ENCODE data around the gene SPG21. TPM values are rescaled to one million over a fixed set of nuclear protein-coding genes. Genes with fewer than 3 reads are reported as not detected.

SPG21 gene, protein sequence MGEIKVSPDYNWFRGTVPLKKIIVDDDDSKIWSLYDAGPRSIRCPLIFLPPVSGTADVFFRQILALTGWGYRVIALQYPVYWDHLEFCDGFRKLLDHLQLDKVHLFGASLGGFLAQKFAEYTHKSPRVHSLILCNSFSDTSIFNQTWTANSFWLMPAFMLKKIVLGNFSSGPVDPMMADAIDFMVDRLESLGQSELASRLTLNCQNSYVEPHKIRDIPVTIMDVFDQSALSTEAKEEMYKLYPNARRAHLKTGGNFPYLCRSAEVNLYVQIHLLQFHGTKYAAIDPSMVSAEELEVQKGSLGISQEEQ
- 53.0 and 53.8 TPM in 2 replicates for total RNA-seq (2014; rRNA removed)
- Bru-seq, nascent RNA = percentile 78 among the genes with signal in this experiment
- BruChase-seq, experiment 1, labeled RNA remaining after a 6-hour chase = percentile 83 among the genes with signal in this experiment
- BruChase-seq, experiment 2, labeled RNA remaining after a 2-hour chase = percentile 83 among the genes with signal in this experiment
- long read RNA-seq, transcript SPG21-201 (9 exons, 1,822 nt) = major isoform, 134 of 174 reads
- long read RNA-seq, partial matches to known transcripts = 12 of 174 reads
- long read RNA-seq, other reads (novel, unspliced or antisense) = 23 of 174 reads

DNA sequence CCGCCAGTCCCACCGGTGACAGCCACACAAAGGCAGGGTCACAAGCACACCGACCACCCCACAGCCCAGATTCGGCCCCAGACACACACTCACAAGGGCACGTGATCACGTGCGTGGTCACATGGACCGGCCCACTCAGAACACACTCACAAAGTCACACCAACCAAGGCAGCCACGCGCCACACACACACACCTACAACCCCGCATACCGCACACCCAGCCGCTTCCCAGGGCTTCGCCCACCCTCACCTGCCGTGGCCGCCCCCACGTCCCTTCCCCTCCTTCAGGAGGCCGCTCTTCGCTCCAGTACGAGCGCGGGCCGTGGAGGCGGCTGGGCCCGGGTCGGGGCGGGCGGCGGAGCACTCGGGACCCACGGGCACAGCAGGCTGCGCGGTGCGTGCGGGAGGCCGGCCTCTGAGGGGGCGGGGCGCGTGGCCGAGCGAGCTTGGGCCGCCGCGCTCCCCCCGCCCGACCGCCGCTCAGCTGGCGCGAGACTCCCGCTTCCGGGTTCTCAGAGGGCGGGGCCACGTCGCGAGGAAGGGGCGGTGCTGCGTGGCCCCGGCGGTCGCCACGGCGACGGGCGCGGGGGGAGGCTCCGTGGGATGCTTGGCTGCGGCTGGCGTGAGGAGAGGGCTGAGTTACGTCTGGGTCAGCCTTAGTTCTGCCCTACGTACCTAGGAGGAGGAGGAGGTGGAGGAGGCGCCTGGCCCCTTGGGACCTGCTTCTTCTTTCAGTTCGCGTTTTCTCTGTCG, at the start of gene SPG21:
SPG21 (minus strand) TSS at position 499 of the 752 bp plus-strand sequence. CDS start 6,345 bp downstream, outside the sequence.
- ATAC-seq (peak; percentile 88), DNase-seq (peak; percentile 87)
- Histone ChIP-seq H3K4me1 (ENCODE audit: insufficient read depth, low read length) (peaks cover 32% of the 10 kb centered on the region), H3K4me2 (ENCODE audit: low read length) (peak within 1 kb of the TSS; percentile 96), H3K9me3 (ENCODE audit: low read length) (no peaks in the 10 kb centered on the region), H3F3A (ENCODE audit: low read length, unreplicated experiment) (no peaks in the 10 kb centered on the region), H2AFZ (ENCODE audit: low read length) (peak within 1 kb of the TSS; percentile 98), H3K79me2 (ENCODE audit: low read length) (peaks cover 48% of the 10 kb centered on the region), H3K27me3 (ENCODE audit: low read length) (no peaks in the 10 kb centered on the region), H3K4me3 (ENCODE audit: low read length) (peak within 1 kb of the TSS; percentile 97), H3K27ac (ENCODE audit: low read length) (peak within 1 kb of the TSS; percentile 43; the same call in 1 of the 2 replicates), H3K36me3 (ENCODE audit: low read depth, low read length) (no peaks in the 10 kb centered on the region), H3K9me2 (replicated peaks; ENCODE audit: low read length) (no peaks in the 10 kb centered on the region), H4K20me1 (ENCODE audit: low read length) (no peaks in the 10 kb centered on the region), H3K9ac (ENCODE audit: low read length) (peak within 1 kb of the TSS; percentile 91)
- CTCF ChIA-PET = interaction anchor here (0.5 kb wide), 1 partner anchor 33 kb away, joined by 4 read pairs; no protein-coding TSS in a partner anchor
- TF ChIP-seq EZH2phosphoT487 (IDR thresholded peaks at IDR 0.05; ENCODE audit: borderline replicate concordance, low read length) = 0 out of 2 replicates have a peak, but pooled peaks have one; percentile 54
- TF ChIP-seq, protein P1, sequence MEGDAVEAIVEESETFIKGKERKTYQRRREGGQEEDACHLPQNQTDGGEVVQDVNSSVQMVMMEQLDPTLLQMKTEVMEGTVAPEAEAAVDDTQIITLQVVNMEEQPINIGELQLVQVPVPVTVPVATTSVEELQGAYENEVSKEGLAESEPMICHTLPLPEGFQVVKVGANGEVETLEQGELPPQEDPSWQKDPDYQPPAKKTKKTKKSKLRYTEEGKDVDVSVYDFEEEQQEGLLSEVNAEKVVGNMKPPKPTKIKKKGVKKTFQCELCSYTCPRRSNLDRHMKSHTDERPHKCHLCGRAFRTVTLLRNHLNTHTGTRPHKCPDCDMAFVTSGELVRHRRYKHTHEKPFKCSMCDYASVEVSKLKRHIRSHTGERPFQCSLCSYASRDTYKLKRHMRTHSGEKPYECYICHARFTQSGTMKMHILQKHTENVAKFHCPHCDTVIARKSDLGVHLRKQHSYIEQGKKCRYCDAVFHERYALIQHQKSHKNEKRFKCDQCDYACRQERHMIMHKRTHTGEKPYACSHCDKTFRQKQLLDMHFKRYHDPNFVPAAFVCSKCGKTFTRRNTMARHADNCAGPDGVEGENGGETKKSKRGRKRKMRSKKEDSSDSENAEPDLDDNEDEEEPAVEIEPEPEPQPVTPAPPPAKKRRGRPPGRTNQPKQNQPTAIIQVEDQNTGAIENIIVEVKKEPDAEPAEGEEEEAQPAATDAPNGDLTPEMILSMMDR (conservative IDR thresholded peaks at IDR 0.05; ENCODE audit: low read depth, low read length) = no peak
- POLR2A ChIA-PET (ENCODE audit: unreplicated experiment) = no interaction called here
- intact Hi-C loops (cut with micrococcal nuclease) = loop anchor here (5.0 kb wide), 1 partner anchor 38 kb away; the partner anchor contains the start of gene MTFMT
- BruUV-seq (replicated peaks) = no TSS peak

- no peaks in the 10 kb centered on the region for H3K79me2 ChIP-seq (ENCODE audit: low read length)
- no peaks in the 10 kb centered on the region for H3K9me3 ChIP-seq (ENCODE audit: low read length)
- DNase-seq (no peak), ATAC-seq (no peak)
- BruUV-seq (replicated peaks) = no TSS peak
- H3K9ac ChIP-seq (ENCODE audit: low read length) = no peak overlapping the region
- POLR2A ChIA-PET (ENCODE audit: unreplicated experiment) = interaction anchor here (0.6 kb wide), 1 partner anchor 10 kb away, joined by 5 read pairs; no protein-coding TSS in a partner anchor
- no peak for TF ChIP-seq EZH2phosphoT487 (IDR thresholded peaks at IDR 0.05; ENCODE audit: borderline replicate concordance, low read length)
- TF ChIP-seq, protein P1 (conservative IDR thresholded peaks at IDR 0.05; ENCODE audit: low read depth, low read length) = no peak
- TF ChIP-seq EZH2 (IDR thresholded peaks at IDR 0.05; ENCODE audit: low read length, unreplicated experiment) = no peak
- no peak overlapping the region for H3K4me2 ChIP-seq (ENCODE audit: low read length)
- H3K27ac ChIP-seq (ENCODE audit: low read length) = no peak overlapping the region
- CTCF ChIA-PET = no interaction called here
- intact Hi-C loops (cut with micrococcal nuclease) = no loop called here
- no peaks in the 10 kb centered on the region for H3F3A ChIP-seq (ENCODE audit: low read length, unreplicated experiment)
- no peaks in the 10 kb centered on the region for H4K20me1 ChIP-seq (ENCODE audit: low read length)
- H2AFZ ChIP-seq (ENCODE audit: low read length) = no peak overlapping the region
- no peaks in the 10 kb centered on the region for H3K9me2 ChIP-seq (replicated peaks; ENCODE audit: low read length)
- H3K27me3 ChIP-seq (ENCODE audit: low read length) = no peaks in the 10 kb centered on the region
- H3K4me1 ChIP-seq (ENCODE audit: insufficient read depth, low read length) = peaks cover 9% of the 10 kb centered on the region; the same call in 1 of the 2 replicates
- H3K4me3 ChIP-seq (ENCODE audit: low read length) = no peak overlapping the region
- no peaks in the 10 kb centered on the region for H3K36me3 ChIP-seq (ENCODE audit: low read depth, low read length)
Measured at GRCh38 chr15:65038836-65039235, 49.1 kb upstream of the SPG21 start.

All from PC-3 (cell line).